Measurements from ENCODE around the gene CDON.

GRCh38 chr11:126011265-126011664 is 51.4 kb downstream of the CDON start:
- no peak for TF ChIP-seq CTCF (IDR thresholded peaks at IDR 0.05)
- TF ChIP-seq POLR2A (IDR thresholded peaks at IDR 0.05): no peak
